Mucosa of descending colon (tissue), 3 donors: ENCODE data around the gene HAPLN3. TPM values are rescaled to one million over a fixed set of nuclear protein-coding genes. Genes with fewer than 3 reads are reported as not detected.
A peak's percentile ranks its signal among the peaks of the same experiment; 100 is the strongest.

Experiments used
- ATAC-seq: fragments of 200-7000 bp; cut with Tn5 transposase; one replicate; pipeline ENCODE4 v1.9.1; 2020; ENCODE audit warnings: mild to moderate bottlenecking, moderate library complexity
- DNase-seq, 3 donors: peaks; one replicate each; pipeline ENCODE4 v3.0.0-alpha.2; 2020
- H3K36me3 ChIP-seq: fragments of 200-600 bp; one replicate; pipeline ENCODE4 v1.8.0; 2021; ENCODE audit warnings: low read depth, mild to moderate bottlenecking
- H3K4me1 ChIP-seq: fragments of 200-600 bp; one replicate; pipeline ENCODE4 v1.8.0; 2021; ENCODE audit warnings: low read depth, mild to moderate bottlenecking
- H3K4me3 ChIP-seq: fragments of 200-600 bp; one replicate; pipeline ENCODE4 v1.8.0; 2021; ENCODE audit warnings: mild to moderate bottlenecking
- H3K9me3 ChIP-seq: fragments of 200-600 bp; one replicate; pipeline ENCODE4 v1.8.0; 2021; ENCODE audit warnings: mild to moderate bottlenecking
- intact Hi-C, 2 donors: fragments of 100-400 bp; cut with DNase I in 1 of 2; cut with micrococcal nuclease in 1 of 2; formaldehyde crosslinking; loops; one replicate each; pipeline versions ENCODE4 v1.11.0 to v1.11.1; 2022; cut with DNase I, micrococcal nuclease
- total RNA-seq, 3 donors: library from RNA; stranded (reverse); fragmentation: NEBNext Ultra II Directional in 2 of 3; extraction: Animal tissue kit (Norgen Biotek cat#: 25700) in 2 of 3; gene quantifications; one replicate each; pipeline versions ENCODE4 v1.2.1 to v1.2.4, GENCODE V29; 2021 to 2023
- TF ChIP-seq, protein P1 (sequence below): fragments of 200-600 bp; IDR thresholded peaks from one replicate; pipeline ENCODE4 v1.8.0; 2022; ENCODE audit warnings: antibody characterized with exemption, mild to moderate bottlenecking
- donor health status: DM: no; HTN: no; CAD: no; lungs with moderate emphysema.
- donor health status: DM: no; HTN: no; CAD: no.
- donor health status: DM: no; HTN: yes; CAD: no.

HAPLN3 gene
- total RNA-seq, 3 donors from 2014 or later = 2.7 to 6.7 (median 4.0) TPM

DNA sequence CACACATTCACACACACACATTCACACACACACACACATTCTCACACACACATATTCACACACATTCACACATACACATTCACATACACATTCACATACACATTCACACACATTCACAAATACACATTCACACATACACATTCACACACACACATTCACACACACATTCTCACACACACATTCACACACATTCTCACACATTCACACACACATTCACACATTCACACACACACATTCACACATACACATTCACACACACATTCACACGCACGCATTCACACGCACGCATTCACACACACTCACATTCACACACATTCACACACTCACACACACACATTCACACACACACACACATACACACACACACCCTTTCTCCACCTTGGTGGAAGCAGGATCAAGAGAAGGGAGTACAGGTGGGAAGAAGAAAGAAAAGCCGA is 5.7 kb upstream of the HAPLN3 start:
- Histone ChIP-seq H3K9me3 (no peaks in the 10 kb centered on the region), H3K36me3 (no peaks in the 10 kb centered on the region), H3K4me3 (no peak overlapping the region), H3K4me1 (peaks cover 6% of the 10 kb centered on the region)
- ATAC-seq = no peak
- no peak for DNase-seq
- intact Hi-C loops = loop anchor here (5.0 to 10.0 kb wide), 3 partner anchors 114 to 274 kb away; no protein-coding TSS in a partner anchor
- TF ChIP-seq, protein P1, sequence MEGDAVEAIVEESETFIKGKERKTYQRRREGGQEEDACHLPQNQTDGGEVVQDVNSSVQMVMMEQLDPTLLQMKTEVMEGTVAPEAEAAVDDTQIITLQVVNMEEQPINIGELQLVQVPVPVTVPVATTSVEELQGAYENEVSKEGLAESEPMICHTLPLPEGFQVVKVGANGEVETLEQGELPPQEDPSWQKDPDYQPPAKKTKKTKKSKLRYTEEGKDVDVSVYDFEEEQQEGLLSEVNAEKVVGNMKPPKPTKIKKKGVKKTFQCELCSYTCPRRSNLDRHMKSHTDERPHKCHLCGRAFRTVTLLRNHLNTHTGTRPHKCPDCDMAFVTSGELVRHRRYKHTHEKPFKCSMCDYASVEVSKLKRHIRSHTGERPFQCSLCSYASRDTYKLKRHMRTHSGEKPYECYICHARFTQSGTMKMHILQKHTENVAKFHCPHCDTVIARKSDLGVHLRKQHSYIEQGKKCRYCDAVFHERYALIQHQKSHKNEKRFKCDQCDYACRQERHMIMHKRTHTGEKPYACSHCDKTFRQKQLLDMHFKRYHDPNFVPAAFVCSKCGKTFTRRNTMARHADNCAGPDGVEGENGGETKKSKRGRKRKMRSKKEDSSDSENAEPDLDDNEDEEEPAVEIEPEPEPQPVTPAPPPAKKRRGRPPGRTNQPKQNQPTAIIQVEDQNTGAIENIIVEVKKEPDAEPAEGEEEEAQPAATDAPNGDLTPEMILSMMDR = no peak

DNA sequence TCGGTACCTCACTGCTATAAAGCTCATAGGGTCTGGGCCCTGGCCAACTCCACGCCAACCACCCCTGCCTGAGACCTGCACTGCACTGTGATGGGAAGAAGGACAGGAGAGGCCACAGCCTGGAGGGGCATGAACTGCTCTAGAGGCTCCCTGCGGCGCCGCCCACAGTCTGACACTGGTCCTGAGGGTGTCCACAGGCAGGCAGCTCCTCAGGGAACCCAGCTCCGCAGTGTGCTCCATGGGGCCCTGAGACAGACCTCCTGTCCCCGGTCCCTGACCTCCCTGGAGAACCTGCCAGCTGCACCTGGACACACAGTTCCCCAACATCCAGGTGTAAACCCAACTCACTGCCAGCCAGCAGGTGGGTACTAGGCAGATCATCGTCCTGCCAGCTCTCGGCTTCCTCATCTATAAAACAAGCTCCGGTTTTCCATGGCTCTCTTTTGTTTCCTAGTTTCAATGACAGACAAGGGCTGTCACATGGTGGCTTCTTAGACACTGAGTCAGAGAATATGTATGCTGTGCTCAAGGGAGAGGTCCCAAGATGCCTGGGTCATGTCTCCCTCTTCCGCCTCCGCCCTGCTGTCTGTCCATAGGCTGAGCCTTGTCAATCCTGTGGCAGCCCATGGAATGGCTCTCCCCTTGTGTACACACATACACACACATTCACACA is 5.1 kb upstream of the HAPLN3 start:
- DNase-seq (peak in 1 of 3 donors; percentile 52), ATAC-seq (no peak)
- Histone ChIP-seq H3K4me1 (peaks cover 8% of the 10 kb centered on the region), H3K36me3 (no peaks in the 10 kb centered on the region), H3K9me3 (no peaks in the 10 kb centered on the region), H3K4me3 (no peak overlapping the region)
- TF ChIP-seq, protein P1 = no peak
- intact Hi-C loops = loop anchor here (5.0 to 10.0 kb wide), 3 partner anchors 114 to 274 kb away; no protein-coding TSS in a partner anchor

DNA sequence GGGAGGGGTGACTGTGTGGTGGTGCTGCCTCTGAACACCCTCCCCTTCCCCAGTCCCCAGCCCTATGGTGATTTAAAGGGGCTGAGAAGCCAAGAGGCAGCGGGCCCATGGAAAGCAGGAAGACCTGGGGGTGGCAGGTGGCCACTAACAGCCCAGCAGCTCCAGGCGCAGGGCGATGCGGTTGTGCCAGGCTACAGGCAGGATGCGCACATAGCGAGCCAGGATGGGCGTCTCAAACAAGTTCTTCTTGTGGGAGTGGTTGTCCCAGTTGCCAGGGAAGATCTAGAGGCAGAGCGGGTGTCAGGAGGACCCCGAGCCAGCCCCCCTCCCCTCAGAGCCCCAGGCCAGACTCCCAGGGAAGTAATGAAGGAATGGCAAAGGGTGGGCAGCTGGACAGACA is 3.9 kb upstream of the HAPLN3 start:
- TF ChIP-seq, protein P1 = no peak
- DNase-seq = peak in 1 of 3 donors; percentile 36
- no peak overlapping the region for H3K4me3 ChIP-seq
- ATAC-seq = no peak
- no peaks in the 10 kb centered on the region for H3K9me3 ChIP-seq
- no peaks in the 10 kb centered on the region for H3K36me3 ChIP-seq
- intact Hi-C loops = no loop called here
- peaks cover 18% of the 10 kb centered on the region for H3K4me1 ChIP-seq

DNA sequence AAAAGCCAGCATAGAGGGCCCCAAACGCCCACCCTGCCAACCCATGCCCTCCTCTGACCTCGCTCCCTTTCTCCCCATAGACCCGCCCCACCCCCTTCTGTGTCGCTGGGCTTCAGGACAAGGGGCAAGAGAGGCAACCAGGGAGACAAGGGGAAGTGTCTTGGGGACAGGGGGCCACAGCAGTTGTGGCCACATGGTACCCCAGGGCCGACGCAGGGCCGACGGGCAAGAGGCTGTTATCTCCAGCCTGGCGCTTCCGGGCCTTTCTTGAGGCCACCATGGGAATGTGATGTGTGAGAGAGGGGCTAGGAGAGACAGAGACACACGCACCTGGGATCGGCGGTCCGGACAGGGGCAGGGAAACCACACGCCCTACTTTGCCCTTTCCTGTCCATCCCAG is 3.4 kb upstream of the HAPLN3 start:
- Histone ChIP-seq H3K4me1 (peaks cover 18% of the 10 kb centered on the region), H3K36me3 (no peaks in the 10 kb centered on the region), H3K4me3 (no peak overlapping the region), H3K9me3 (no peaks in the 10 kb centered on the region)
- no peak for ATAC-seq
- peak in 1 of 3 donors; percentile 35 for DNase-seq
- TF ChIP-seq, protein P1 = no peak
- intact Hi-C loops = no loop called here

DNA sequence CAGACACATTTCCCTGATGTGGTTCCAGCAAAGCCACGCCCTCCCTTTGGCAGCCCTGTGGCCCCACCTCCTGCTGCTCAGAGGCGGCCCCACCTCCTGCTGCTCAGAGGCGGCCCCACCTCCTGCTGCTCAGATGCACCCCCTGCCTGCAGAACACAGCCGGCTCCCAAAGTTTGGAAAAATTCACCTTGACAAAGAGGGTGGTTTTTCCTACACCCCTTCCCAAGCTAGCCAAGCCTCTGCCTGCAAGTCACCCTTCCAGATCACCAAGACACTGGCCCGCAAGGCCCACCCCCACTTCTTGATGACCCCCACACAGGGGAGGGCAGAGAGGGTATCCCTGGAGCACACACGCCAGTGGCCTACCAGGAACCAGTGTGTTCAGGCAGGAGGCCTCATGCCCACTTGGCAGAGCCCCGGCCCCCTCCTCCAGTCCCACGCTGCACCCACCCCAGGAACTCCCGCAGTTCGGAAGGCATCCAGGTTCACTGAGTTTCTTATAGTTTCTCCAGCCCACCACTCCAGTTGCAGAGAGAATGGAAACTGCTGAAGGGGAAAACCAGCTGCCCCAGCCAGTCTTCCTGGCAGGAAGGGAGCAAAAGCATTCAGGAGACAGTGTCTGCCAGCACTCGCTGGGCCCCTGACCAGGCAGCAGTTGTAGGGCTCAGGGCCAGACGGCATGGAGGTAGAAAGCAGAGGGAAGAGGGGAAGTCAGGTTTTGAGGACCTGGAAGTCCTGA is 2.3 kb upstream of the HAPLN3 start:
- Histone ChIP-seq H3K4me3 (no peak overlapping the region), H3K4me1 (peaks cover 18% of the 10 kb centered on the region), H3K36me3 (no peaks in the 10 kb centered on the region), H3K9me3 (no peaks in the 10 kb centered on the region)
- intact Hi-C loops = no loop called here
- TF ChIP-seq, protein P1 = peak; percentile 28
- peak; percentile 96 for ATAC-seq
- DNase-seq = peak; percentile 83 to 95 (median 85)
